Mucosa of stomach (tissue), 1 donor: ENCODE data around the gene SH3BP4.

Experiments
- H3K27me3 ChIP-seq: one replicate; pipeline ENCODE4 v1.7.0; 2013; ENCODE audit warnings: mild to moderate bottlenecking, low read length; ENCODE audit not compliant: control insufficient read depth, insufficient read depth
- H3K36me3 ChIP-seq: one replicate; pipeline ENCODE4 v1.7.0; 2013; ENCODE audit warnings: low read length; ENCODE audit not compliant: control insufficient read depth, insufficient read depth
- H3K4me1 ChIP-seq: one replicate; pipeline ENCODE4 v1.7.0; 2013; ENCODE audit warnings: mild to moderate bottlenecking, low read length; ENCODE audit not compliant: control insufficient read depth, insufficient read depth
- H3K4me3 ChIP-seq: one replicate; pipeline ENCODE4 v1.7.0; 2013; ENCODE audit warnings: low read length
- H3K9ac ChIP-seq: one replicate; pipeline ENCODE4 v1.7.0; 2013; ENCODE audit warnings: mild to moderate bottlenecking, low read length, moderate library complexity
- H3K9me3 ChIP-seq: one replicate; pipeline ENCODE4 v1.7.0; 2013; ENCODE audit warnings: mild to moderate bottlenecking, low read length, moderate library complexity; ENCODE audit not compliant: control insufficient read depth
- donor health status: Pancreatic carcinoma.

The SH3BP4 gene

GRCh38 chr2:234951664-234952269 lies at the start of gene SH3BP4:
Gene SH3BP4, plus strand, starts transcription at chr2:234952017. Its CDS starts 82,986 bp downstream, at chr2:235035003.
- Histone ChIP-seq H3K9me3 (no peaks in the 10 kb centered on the region), H3K4me1 (peaks cover 36% of the 10 kb centered on the region)

GRCh38 chr2:234904785-234905184 lies 47.0 kb upstream of the SH3BP4 start:
- Histone ChIP-seq H3K27me3 (no peaks in the 10 kb centered on the region), H3K36me3 (no peaks in the 10 kb centered on the region), H3K4me1 (no peaks in the 10 kb centered on the region), H3K9me3 (no peaks in the 10 kb centered on the region), H3K9ac (no peak overlapping the region), H3K4me3 (no peak overlapping the region)

More at GRCh38 chr2:234951664-234952269, at the start of gene SH3BP4:
- Histone ChIP-seq H3K36me3 (no peaks in the 10 kb centered on the region), H3K4me3 (peak within 1 kb of the TSS; percentile 77), H3K9ac (peak within 1 kb of the TSS; percentile 74), H3K27me3 (peaks cover 7% of the 10 kb centered on the region)

GRCh38 chr2:234905547-234906265 lies 46.1 kb upstream of the SH3BP4 start:
- Histone ChIP-seq H3K27me3 (no peaks in the 10 kb centered on the region), H3K4me3 (no peak overlapping the region), H3K9ac (no peak overlapping the region), H3K4me1 (no peaks in the 10 kb centered on the region), H3K9me3 (no peaks in the 10 kb centered on the region), H3K36me3 (no peaks in the 10 kb centered on the region)

GRCh38 chr2:234910186-234910679 lies 41.6 kb upstream of the SH3BP4 start:
- H3K9ac ChIP-seq, result no peak overlapping the region
- H3K27me3 ChIP-seq, result no peaks in the 10 kb centered on the region
- H3K36me3 ChIP-seq, result no peaks in the 10 kb centered on the region
- no peaks in the 10 kb centered on the region for H3K4me1 ChIP-seq
- H3K4me3 ChIP-seq, result no peak overlapping the region
- H3K9me3 ChIP-seq, result no peaks in the 10 kb centered on the region

- Histone ChIP-seq H3K9ac (no peak overlapping the region), H3K9me3 (no peaks in the 10 kb centered on the region), H3K4me3 (no peak overlapping the region), H3K36me3 (no peaks in the 10 kb centered on the region), H3K27me3 (no peaks in the 10 kb centered on the region), H3K4me1 (no peaks in the 10 kb centered on the region)
These were observed 40.5 kb upstream of the SH3BP4 start for GRCh38 chr2:234911271-234911670.

- Histone ChIP-seq H3K27me3 (no peaks in the 10 kb centered on the region), H3K4me1 (no peaks in the 10 kb centered on the region), H3K36me3 (no peaks in the 10 kb centered on the region), H3K4me3 (no peak overlapping the region), H3K9ac (no peak overlapping the region), H3K9me3 (no peaks in the 10 kb centered on the region)
These were observed 39.4 kb upstream of the SH3BP4 start for GRCh38 chr2:234912437-234912836.

- H3K4me3 ChIP-seq, result no peak overlapping the region
- no peaks in the 10 kb centered on the region for H3K4me1 ChIP-seq
- no peaks in the 10 kb centered on the region for H3K9me3 ChIP-seq
- H3K9ac ChIP-seq, result no peak overlapping the region
- H3K27me3 ChIP-seq, result no peaks in the 10 kb centered on the region
- H3K36me3 ChIP-seq, result no peaks in the 10 kb centered on the region
These were observed 38.6 kb upstream of the SH3BP4 start for GRCh38 chr2:234913208-234913626.

- no peak overlapping the region for H3K4me3 ChIP-seq
- no peaks in the 10 kb centered on the region for H3K27me3 ChIP-seq
- H3K9ac ChIP-seq, result no peak overlapping the region
- no peaks in the 10 kb centered on the region for H3K4me1 ChIP-seq
- no peaks in the 10 kb centered on the region for H3K36me3 ChIP-seq
- no peaks in the 10 kb centered on the region for H3K9me3 ChIP-seq
These were observed 37.3 kb upstream of the SH3BP4 start for GRCh38 chr2:234914371-234915154.

GRCh38 chr2:234916674-234917073 lies 35.1 kb upstream of the SH3BP4 start:
- H3K36me3 ChIP-seq, result no peaks in the 10 kb centered on the region
- H3K4me1 ChIP-seq, result no peaks in the 10 kb centered on the region
- no peak overlapping the region for H3K9ac ChIP-seq
- no peaks in the 10 kb centered on the region for H3K27me3 ChIP-seq
- no peak overlapping the region for H3K4me3 ChIP-seq
- no peaks in the 10 kb centered on the region for H3K9me3 ChIP-seq

GRCh38 chr2:234917211-234917975 lies 34.4 kb upstream of the SH3BP4 start:
- Histone ChIP-seq H3K9me3 (no peaks in the 10 kb centered on the region), H3K27me3 (no peaks in the 10 kb centered on the region), H3K36me3 (no peaks in the 10 kb centered on the region), H3K9ac (no peak overlapping the region), H3K4me1 (no peaks in the 10 kb centered on the region), H3K4me3 (no peak overlapping the region)

- H3K4me3 ChIP-seq, result no peak overlapping the region
- H3K27me3 ChIP-seq, result no peaks in the 10 kb centered on the region
- H3K4me1 ChIP-seq, result no peaks in the 10 kb centered on the region
- no peaks in the 10 kb centered on the region for H3K9me3 ChIP-seq
- no peaks in the 10 kb centered on the region for H3K36me3 ChIP-seq
- H3K9ac ChIP-seq, result no peak overlapping the region
These were observed 32.1 kb upstream of the SH3BP4 start for GRCh38 chr2:234919711-234920110.
